B cell (primary cell): Measurements from ENCODE around the gene C17orf113. TPM values are rescaled to one million over a fixed set of nuclear protein-coding genes. Genes with fewer than 3 reads are reported as not detected.
A peak's percentile ranks its signal among the peaks of the same experiment; 100 is the strongest.

ENCODE experiments used
- ATAC-seq: fragments of 200-7000 bp; cut with Tn5 transposase; one replicate; pipeline ENCODE4 v1.10.0; 2021; ENCODE audit warnings: low read depth, mild to moderate bottlenecking, moderate number of reproducible peaks, moderate library complexity
- CTCF ChIA-PET: fragments of 350-600 bp; sonication (Branson Sonifier 250); formaldehyde crosslinking; loops from one replicate; lab custom pipeline; 2021; ENCODE audit warnings: antibody characterized with exemption, inconsistent platforms; lab: Charles Lee
- POLR2A ChIA-PET: fragments of 350-600 bp; sonication (Branson Sonifier 250); formaldehyde crosslinking; loops from one replicate; lab custom pipeline; 2021; ENCODE audit warnings: antibody characterized with exemption; lab: Charles Lee
- DNase-seq: peaks from one replicate; pipeline ENCODE4 v3.0.0; 2013
- H2AFZ ChIP-seq: 2 replicates; pipeline ENCODE4 v1.6.1; 2012; ENCODE audit warnings: mild to moderate bottlenecking, low read depth, low read length; ENCODE audit not compliant: insufficient read depth, poor library complexity, severe bottlenecking
- H3K27ac ChIP-seq, 2 donors: 1 replicate in 1 of 2; 2 replicates in 1 of 2; pipeline ENCODE4 v1.5.1; 2012 to 2013; ENCODE audit warnings: low read length in 2 of 2, mild to moderate bottlenecking in 2 of 2, moderate library complexity in 1 of 2
- H3K27me3 ChIP-seq, 4 experiments: fragments of 200-600 bp in 1 of 4; sonication (generic) in 1 of 4; replicated peaks in 1 of 4; 1 replicate in 2 of 4; 2 replicates in 2 of 4; pipeline versions ENCODE4 v1.6.1 to v1.7.0; 2013 to 2016; ENCODE audit warnings: low read length in 3 of 4, mild to moderate bottlenecking in 2 of 4, mixed read lengths in 1 of 4, moderate library complexity in 1 of 4; ENCODE audit not compliant: insufficient read depth in 4 of 4, control insufficient read depth in 3 of 4; ENCODE audit errors: control extremely low read depth in 1 of 4
- H3K36me3 ChIP-seq, 2 experiments: replicated peaks in 1 of 2; 1 replicate in 1 of 2; 2 replicates in 1 of 2; pipeline versions ENCODE4 v1.6.1 to v1.7.1; 2013; ENCODE audit warnings: low read length in 1 of 2; ENCODE audit not compliant: insufficient read depth in 2 of 2, control insufficient read depth in 1 of 2; ENCODE audit errors: control extremely low read depth in 1 of 2, extremely low read depth in 1 of 2
- H3K4me1 ChIP-seq, 2 donors: fragments of 200-600 bp in 1 of 2; sonication (generic) in 1 of 2; 1 replicate in 1 of 2; 2 replicates in 1 of 2; pipeline versions ENCODE4 v1.5.1 to v1.6.1; 2013 to 2017; ENCODE audit warnings: low read length in 2 of 2; ENCODE audit not compliant: control insufficient read depth in 2 of 2, insufficient read depth in 2 of 2
- H3K4me2 ChIP-seq: replicated peaks from 2 replicates; pipeline ENCODE3; 2012; ENCODE audit warnings: mild to moderate bottlenecking, low read depth, low read length; ENCODE audit not compliant: poor library complexity, severe bottlenecking
- H3K4me3 ChIP-seq, 5 experiments: fragments of 200-600 bp in 1 of 5; sonication (generic) in 1 of 5; 1 replicate in 3 of 5; 2 replicates in 2 of 5; pipeline versions ENCODE4 v1.5.1 to v1.7.0; 2011 to 2016; ENCODE audit warnings: low read length in 4 of 5, mild to moderate bottlenecking in 4 of 5, low read depth in 2 of 5, control low read depth in 1 of 5, moderate library complexity in 1 of 5; ENCODE audit not compliant: insufficient read depth in 1 of 5; ENCODE audit errors: control extremely low read depth in 1 of 5, extremely low read depth in 1 of 5
- H3K79me2 ChIP-seq: fragments of 200-600 bp; sonication (generic); one replicate; pipeline ENCODE4 v1.6.0; 2016; ENCODE audit warnings: low read length; ENCODE audit not compliant: control insufficient read depth, insufficient read depth
- H3K9ac ChIP-seq: fragments of 200-600 bp; sonication (generic); 2 replicates; pipeline ENCODE4 v1.6.1; 2017; ENCODE audit warnings: mild to moderate bottlenecking, low read length, moderate library complexity
- H3K9me3 ChIP-seq, 3 donors: one replicate each; pipeline versions ENCODE4 v1.6.1 to v1.7.1; 2013; ENCODE audit warnings: low read length in 2 of 3; ENCODE audit not compliant: control insufficient read depth in 2 of 3, insufficient read depth in 1 of 3; ENCODE audit errors: control extremely low read depth in 1 of 3
- H4K20me1 ChIP-seq: 2 replicates; pipeline ENCODE4 v1.6.0; 2012; ENCODE audit warnings: mild to moderate bottlenecking, low read length; ENCODE audit not compliant: insufficient read depth, control insufficient read depth, poor library complexity, severe bottlenecking
- H3K27ac Mint-ChIP-seq: one replicate; pipeline ENCODE4 v1.8.0; 2021; ENCODE audit warnings: mixed read lengths
- H3K27me3 Mint-ChIP-seq: one replicate; pipeline ENCODE4 v1.8.0; 2021; ENCODE audit warnings: mixed read lengths
- H3K4me1 Mint-ChIP-seq: one replicate; pipeline ENCODE4 v1.8.0; 2021; ENCODE audit warnings: mixed read lengths
- H3K4me3 Mint-ChIP-seq: one replicate; pipeline ENCODE4 v1.8.0; 2021; ENCODE audit warnings: mixed read lengths
- H3K9me3 Mint-ChIP-seq: one replicate; pipeline ENCODE4 v1.8.0; 2022; ENCODE audit warnings: mixed read lengths; ENCODE audit not compliant: insufficient read depth
- EZH2 ChIP-seq: IDR thresholded peaks from 2 replicates; pipeline ENCODE4 v1.6.1; 2012; ENCODE audit warnings: borderline replicate concordance, low read depth, mild to moderate bottlenecking, moderate library complexity, low read length; ENCODE audit not compliant: insufficient read depth, poor library complexity, severe bottlenecking
- WGBS: methylation state at CpG from one replicate; pipeline ENCODE4 v1.1.5; 2013; ENCODE audit warnings: missing lambda C conversion rate; ENCODE audit not compliant: insufficient coverage; 5-methylcytosine and 5-hydroxymethylcytosine counted together
- intact Hi-C: fragments of 100-400 bp; cut with micrococcal nuclease; formaldehyde crosslinking; loops from one replicate; pipeline ENCODE4 v1.10.0; 2022
- polyA plus RNA-seq: library from polyadenylated mRNA; depleted of rRNA; stranded (reverse); fragments of >200 nt; gene quantifications from 2 replicates; pipeline ENCODE4 v1.2.3, GENCODE V29; 2012
- total RNA-seq, 2 donors: library from RNA; stranded (reverse); fragments of 120-200 nt in 1 of 2; gene quantifications; 1 replicate in 1 of 2; 2 replicates in 1 of 2; pipeline versions ENCODE4 v1.2.3 to v1.2.4, GENCODE V29; 2013 to 2022
- TF ChIP-seq, protein P1 (sequence below): fragments of 200-600 bp; IDR thresholded peaks from one replicate; pipeline ENCODE4 v1.8.0; 2022; ENCODE audit warnings: antibody characterized with exemption, mild to moderate bottlenecking

C17orf113 gene
- total and polyA plus RNA-seq, 2 donors (not counting 1 experiment from before 2014, with no cell fraction given), result 1.2 to 2.1 TPM

DNA sequence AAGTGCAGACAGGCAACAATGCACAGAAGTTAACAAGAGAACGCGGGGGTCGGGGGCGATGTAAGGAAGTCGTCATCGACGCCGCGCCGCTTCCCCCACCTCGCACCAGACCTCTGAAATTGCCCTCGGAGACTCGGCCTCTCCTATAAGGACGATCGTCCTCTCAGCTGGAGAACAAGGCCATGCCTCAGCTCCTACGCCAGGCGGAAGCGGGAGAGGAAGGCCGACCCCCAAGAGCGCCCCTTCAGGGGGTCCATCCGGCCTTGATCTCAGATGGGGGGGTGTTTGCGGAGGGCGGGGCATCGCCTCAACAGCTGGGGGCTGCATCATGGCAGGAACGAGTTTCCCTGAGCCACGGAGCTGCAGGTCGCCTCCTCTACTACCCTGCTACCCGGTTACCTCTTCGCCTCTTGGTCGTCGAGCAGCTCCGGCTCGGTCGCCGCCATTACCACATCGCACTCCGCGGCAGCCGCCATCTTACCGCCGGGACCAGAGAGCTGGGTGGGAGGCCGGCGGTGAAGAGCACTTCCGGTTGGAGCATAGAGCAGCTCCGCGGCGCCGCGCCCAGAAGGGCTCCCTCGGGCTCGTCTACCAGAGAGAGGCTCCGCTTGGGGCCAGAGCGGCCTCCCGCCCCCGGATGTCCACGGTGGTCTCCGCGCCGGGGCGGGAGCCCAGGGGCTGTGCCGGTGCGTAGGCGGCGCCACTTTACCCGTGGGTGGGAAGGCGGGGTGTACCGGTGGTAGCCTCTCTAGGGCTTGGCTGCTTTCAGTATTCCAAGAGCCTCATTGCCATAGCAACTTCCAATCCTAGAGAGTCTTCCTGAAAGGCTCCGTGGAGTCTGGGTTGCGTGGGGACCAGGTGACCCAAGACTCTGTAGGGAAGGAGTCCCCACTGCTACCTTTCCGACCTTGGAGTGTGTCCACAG is 33.2 kb downstream of the C17orf113 start, which contains the start of gene DNAJC7:
Gene DNAJC7 (minus strand): TSS at position 499 of the 925 bp plus-strand sequence. CDS start 23 bp downstream, at position 476.
- WGBS, result under 1% methylated on average over 66 of the region's 70 CpGs
- peak within 1 kb of the TSS; percentile 91 to 95 for H3K27ac ChIP-seq
- peak within 1 kb of the TSS; percentile 91 for H3K4me2 ChIP-seq
- peaks cover 38 to 47% of the 10 kb centered on the region in 2 donors for H3K4me1 ChIP-seq
- ChIA-PET POLR2A (interaction anchor here (0.5 to 3.6 kb wide), 16 partner anchors 9 to 272 kb away, joined by 3 to 32 read pairs (median 4); partner anchors contain the start of genes CNP, DHX58, KAT2A and KLHL11), CTCF (interaction anchor here (0.7 to 8.2 kb wide), 23 partner anchors 10 to 231 kb away, joined by 3 to 90 read pairs (median 4); partner anchors contain the start of genes CNP, DHX58, GHDC and JUP)
- no peak for TF ChIP-seq EZH2
- TF ChIP-seq, protein P1, sequence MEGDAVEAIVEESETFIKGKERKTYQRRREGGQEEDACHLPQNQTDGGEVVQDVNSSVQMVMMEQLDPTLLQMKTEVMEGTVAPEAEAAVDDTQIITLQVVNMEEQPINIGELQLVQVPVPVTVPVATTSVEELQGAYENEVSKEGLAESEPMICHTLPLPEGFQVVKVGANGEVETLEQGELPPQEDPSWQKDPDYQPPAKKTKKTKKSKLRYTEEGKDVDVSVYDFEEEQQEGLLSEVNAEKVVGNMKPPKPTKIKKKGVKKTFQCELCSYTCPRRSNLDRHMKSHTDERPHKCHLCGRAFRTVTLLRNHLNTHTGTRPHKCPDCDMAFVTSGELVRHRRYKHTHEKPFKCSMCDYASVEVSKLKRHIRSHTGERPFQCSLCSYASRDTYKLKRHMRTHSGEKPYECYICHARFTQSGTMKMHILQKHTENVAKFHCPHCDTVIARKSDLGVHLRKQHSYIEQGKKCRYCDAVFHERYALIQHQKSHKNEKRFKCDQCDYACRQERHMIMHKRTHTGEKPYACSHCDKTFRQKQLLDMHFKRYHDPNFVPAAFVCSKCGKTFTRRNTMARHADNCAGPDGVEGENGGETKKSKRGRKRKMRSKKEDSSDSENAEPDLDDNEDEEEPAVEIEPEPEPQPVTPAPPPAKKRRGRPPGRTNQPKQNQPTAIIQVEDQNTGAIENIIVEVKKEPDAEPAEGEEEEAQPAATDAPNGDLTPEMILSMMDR, result no peak
- peak within 1 kb of the TSS; percentile 86 to 99 (median 97) for H3K4me3 ChIP-seq
- Mint-ChIP-seq H3K27me3 (no peaks in the 10 kb centered on the region), H3K4me1 (peaks cover 65% of the 10 kb centered on the region), H3K27ac (peak within 1 kb of the TSS; percentile 99), H3K9me3 (no peaks in the 10 kb centered on the region), H3K4me3 (peak within 1 kb of the TSS; percentile 100)
- intact Hi-C loops, result loop anchor here (1.0 to 5.0 kb wide), 4 partner anchors 51 to 1200 kb away; partner anchors contain the start of genes ACLY and CNP
- peak within 1 kb of the TSS; percentile 94 for H2AFZ ChIP-seq
- DNase-seq, result peak; percentile 93
- H3K9me3 ChIP-seq, result no peaks in the 10 kb centered on the region
- peaks cover 0 to 5% of the 10 kb centered on the region in 2 experiments for H3K36me3 ChIP-seq
- ATAC-seq, result peak; percentile 83
- H3K79me2 ChIP-seq, result peaks cover 89% of the 10 kb centered on the region
- H3K9ac ChIP-seq, result peak within 1 kb of the TSS; percentile 100
- H4K20me1 ChIP-seq, result peaks cover 15% of the 10 kb centered on the region
- H3K27me3 ChIP-seq, result no peaks in the 10 kb centered on the region
